H9 (cell line): ENCODE data around the gene AFDN. TPM values are rescaled to one million over a fixed set of nuclear protein-coding genes. Genes with fewer than 3 reads are reported as not detected.

Experiments
- DNase-seq: peaks from one replicate; pipeline ENCODE4 v3.0.0-alpha.2; 2017
- H2AFZ ChIP-seq: one replicate; pipeline ENCODE4 v1.6.1; 2013; ENCODE audit warnings: mild to moderate bottlenecking, low read length, control low read depth, moderate library complexity
- H2AK5ac ChIP-seq: 2 replicates; pipeline ENCODE4 v1.6.1; 2013; ENCODE audit warnings: low read length, control low read depth, mixed read lengths; ENCODE audit not compliant: insufficient read length
- H2BK120ac ChIP-seq: one replicate; pipeline ENCODE4 v1.6.1; 2013; ENCODE audit warnings: low read depth, mild to moderate bottlenecking, low read length, control low read depth, inconsistent platforms; ENCODE audit not compliant: poor library complexity, severe bottlenecking
- H2BK12ac ChIP-seq: 2 replicates; pipeline ENCODE4 v1.6.1; 2013; ENCODE audit warnings: low read length, control low read depth, mixed read lengths, low read depth; ENCODE audit not compliant: insufficient read length
- H2BK15ac ChIP-seq: 2 replicates; pipeline ENCODE4 v1.6.1; 2013; ENCODE audit warnings: low read depth, low read length, control low read depth
- H2BK20ac ChIP-seq: one replicate; pipeline ENCODE4 v1.6.1; 2013; ENCODE audit warnings: low read depth, mild to moderate bottlenecking, low read length, control low read depth, inconsistent platforms; ENCODE audit not compliant: poor library complexity, severe bottlenecking
- H2BK5ac ChIP-seq: 2 replicates; pipeline ENCODE4 v1.6.1; 2013; ENCODE audit warnings: low read length, control low read depth, mixed read lengths; ENCODE audit not compliant: insufficient read length
- H3K14ac ChIP-seq: 2 replicates; pipeline ENCODE4 v1.6.1; 2013; ENCODE audit warnings: low read length, control low read depth; ENCODE audit not compliant: insufficient read depth
- H3K18ac ChIP-seq: 2 replicates; pipeline ENCODE4 v1.6.1; 2013; ENCODE audit warnings: low read depth, mild to moderate bottlenecking, mixed read lengths, low read length, control low read depth; ENCODE audit not compliant: insufficient read length
- H3K23ac ChIP-seq: 2 replicates; pipeline ENCODE4 v1.6.1; 2013; ENCODE audit warnings: low read length, control low read depth, mixed read lengths, low read depth; ENCODE audit not compliant: insufficient read length
- H3K23me2 ChIP-seq: 2 replicates; pipeline ENCODE4 v1.6.1; 2013; ENCODE audit warnings: low read depth, mild to moderate bottlenecking, mixed read lengths, low read length, control low read depth; ENCODE audit not compliant: insufficient read length, poor library complexity, severe bottlenecking
- H3K27ac ChIP-seq: 2 replicates; pipeline ENCODE4 v1.5.1; 2013; ENCODE audit warnings: low read length, control low read depth, mixed read lengths, low read depth; ENCODE audit not compliant: insufficient read length
- H3K27me3 ChIP-seq: 2 replicates; pipeline ENCODE4 v1.6.1; 2013; ENCODE audit warnings: low read length, control low read depth, inconsistent platforms; ENCODE audit not compliant: insufficient read depth
- H3K4ac ChIP-seq: 2 replicates; pipeline ENCODE4 v1.6.1; 2013; ENCODE audit warnings: low read depth, mild to moderate bottlenecking, control low read depth, inconsistent platforms, low read length, moderate library complexity
- H3K4me1 ChIP-seq: 2 replicates; pipeline ENCODE4 v1.6.1; 2013; ENCODE audit warnings: low read length, control low read depth, inconsistent platforms; ENCODE audit not compliant: insufficient read depth
- H3K4me2 ChIP-seq: 2 replicates; pipeline ENCODE4 v1.6.1; 2013; ENCODE audit warnings: low read length, control low read depth, mixed read lengths; ENCODE audit not compliant: insufficient read length, insufficient read depth
- H3K56ac ChIP-seq: 2 replicates; pipeline ENCODE4 v1.6.1; 2013; ENCODE audit warnings: low read depth, mild to moderate bottlenecking, mixed read lengths, low read length, control low read depth; ENCODE audit not compliant: insufficient read length
- H3K79me1 ChIP-seq: 2 replicates; pipeline ENCODE4 v1.6.1; 2013; ENCODE audit warnings: low read depth, mild to moderate bottlenecking, moderate library complexity, low read length, control low read depth, inconsistent platforms; ENCODE audit not compliant: insufficient read depth, poor library complexity, severe bottlenecking
- H3K79me2 ChIP-seq: 2 replicates; pipeline ENCODE4 v1.6.1; 2013; ENCODE audit warnings: low read length, control low read depth, inconsistent platforms; ENCODE audit not compliant: insufficient read depth
- H3K9ac ChIP-seq: 2 replicates; pipeline ENCODE4 v1.6.1; 2013; ENCODE audit warnings: low read length, control low read depth, mixed read lengths; ENCODE audit not compliant: insufficient read length; ENCODE audit errors: extremely low read depth
- H3K9me3 ChIP-seq: one replicate; pipeline ENCODE4 v1.6.1; 2013; ENCODE audit warnings: low read depth, low read length, inconsistent platforms; ENCODE audit not compliant: control insufficient read depth
- H3T11ph ChIP-seq: one replicate; pipeline ENCODE4 v1.6.1; 2013; ENCODE audit warnings: mild to moderate bottlenecking, low read length, control low read depth, inconsistent platforms
- H4K20me1 ChIP-seq: one replicate; pipeline ENCODE4 v1.6.1; 2013; ENCODE audit not compliant: control insufficient read depth, insufficient read length, insufficient read depth
- H4K5ac ChIP-seq: 2 replicates; pipeline ENCODE4 v1.6.1; 2013; ENCODE audit warnings: low read depth, mild to moderate bottlenecking, mixed read lengths, low read length, control low read depth; ENCODE audit not compliant: insufficient read length
- H4K8ac ChIP-seq: replicated peaks from 2 replicates; pipeline ENCODE4 v1.6.1; 2013; ENCODE audit warnings: low read length, control low read depth, mixed read lengths, low read depth; ENCODE audit not compliant: insufficient read length
- H4K91ac ChIP-seq: 2 replicates; pipeline ENCODE4 v1.6.1; 2013; ENCODE audit warnings: low read depth, mild to moderate bottlenecking, moderate library complexity, mixed read lengths, low read length, control low read depth; ENCODE audit not compliant: insufficient read length
- H3K27ac Mint-ChIP-seq, 3 experiments: 2 replicates in 2 of 3; 3 replicates in 1 of 3; pipeline ENCODE4 v1.8.0; 2020 to 2021; ENCODE audit warnings: mixed read lengths in 3 of 3, mild to moderate bottlenecking in 1 of 3, moderate library complexity in 1 of 3
- H3K27me3 Mint-ChIP-seq: 2 replicates; pipeline ENCODE4 v1.8.0; 2021; ENCODE audit warnings: low read depth, mild to moderate bottlenecking, moderate library complexity, mixed read lengths
- H3K36me3 Mint-ChIP-seq, 3 experiments: 2 replicates in 2 of 3; 3 replicates in 1 of 3; pipeline ENCODE4 v1.8.0; 2020 to 2021; ENCODE audit warnings: low read depth in 3 of 3, mixed read lengths in 3 of 3; ENCODE audit not compliant: insufficient read depth in 1 of 3
- H3K4me1 Mint-ChIP-seq, 2 experiments: 2 replicates each; pipeline ENCODE4 v1.8.0; 2020; ENCODE audit warnings: mixed read lengths in 2 of 2
- H3K4me3 Mint-ChIP-seq, 2 experiments: 2 replicates in 1 of 2; 3 replicates in 1 of 2; pipeline ENCODE4 v1.8.0; 2020 to 2021; ENCODE audit warnings: mild to moderate bottlenecking in 2 of 2, mixed read lengths in 2 of 2, moderate library complexity in 1 of 2
- H3K9me3 Mint-ChIP-seq, 2 experiments: 2 replicates in 1 of 2; 3 replicates in 1 of 2; pipeline ENCODE4 v1.8.0; 2020; ENCODE audit warnings: mild to moderate bottlenecking in 2 of 2, mixed read lengths in 2 of 2, moderate library complexity in 1 of 2
- WGBS: extraction: QIAGEN DNeasy Blood & Tissue Kit; methylation state at CpG from one replicate; pipeline ENCODE4 v1.1.7; 2013; ENCODE audit warnings: missing lambda C conversion rate, low lambda C conversion rate, mixed read lengths; ENCODE audit not compliant: insufficient read length; ENCODE audit errors: extremely low coverage; 5-methylcytosine and 5-hydroxymethylcytosine counted together
- total RNA-seq: library from RNA; stranded (reverse); gene quantifications from 2 replicates; pipeline ENCODE4 v1.2.1, GENCODE V29; 2021
- TF ChIP-seq, protein P1 (sequence below): fragments of 200-600 bp; sonication (generic); conservative IDR thresholded peaks from 3 replicates; pipeline ENCODE4 v1.8.0; 2021; ENCODE audit warnings: antibody characterized with exemption, mild to moderate bottlenecking

The AFDN gene
- total RNA-seq, 1 experiment from 2014 or later: 157 TPM

DNA sequence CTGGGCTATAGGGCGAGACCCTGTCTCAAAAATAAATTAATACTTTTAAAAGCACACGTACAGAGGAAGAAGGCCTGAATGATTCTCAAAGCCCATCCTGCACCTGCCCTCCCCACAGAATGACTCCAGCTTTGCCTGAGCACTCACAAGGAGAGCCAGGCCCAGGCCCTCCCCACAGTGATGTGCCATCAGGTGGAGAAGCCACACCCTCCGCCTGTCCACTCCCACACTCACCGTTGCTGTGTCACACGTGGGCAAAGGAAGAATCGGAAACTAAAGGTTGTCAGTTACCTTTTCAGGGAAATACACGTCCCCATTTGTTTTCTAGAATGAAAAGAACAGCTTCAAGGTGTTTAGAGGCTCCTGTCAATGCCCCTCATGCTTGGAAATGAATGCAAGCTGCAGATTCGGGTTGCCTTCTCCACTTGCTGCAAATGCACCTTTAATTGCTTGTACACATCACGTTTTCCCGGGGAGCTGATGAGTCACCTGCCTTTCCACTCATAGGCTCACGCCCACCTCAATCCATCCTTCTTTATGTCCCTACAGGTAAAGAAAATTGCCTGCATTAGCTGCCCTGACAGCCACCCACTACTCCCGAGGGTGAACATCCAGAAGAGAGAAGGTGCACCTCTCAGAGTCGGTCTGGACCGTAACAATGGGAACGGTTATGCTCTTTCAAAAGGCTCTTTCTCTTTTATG is 45.5 kb upstream of the AFDN start:
- H3K27me3 Mint-ChIP-seq: peaks cover 1% of the 10 kb centered on the region; the same call in 1 of the 2 replicates
- no peak overlapping the region for H2BK15ac ChIP-seq
- H2BK12ac ChIP-seq: no peak overlapping the region
- H3K23ac ChIP-seq: no peak overlapping the region
- no CpG with 5 or more reads among the region's 15 CpGs for WGBS
- TF ChIP-seq, protein P1, sequence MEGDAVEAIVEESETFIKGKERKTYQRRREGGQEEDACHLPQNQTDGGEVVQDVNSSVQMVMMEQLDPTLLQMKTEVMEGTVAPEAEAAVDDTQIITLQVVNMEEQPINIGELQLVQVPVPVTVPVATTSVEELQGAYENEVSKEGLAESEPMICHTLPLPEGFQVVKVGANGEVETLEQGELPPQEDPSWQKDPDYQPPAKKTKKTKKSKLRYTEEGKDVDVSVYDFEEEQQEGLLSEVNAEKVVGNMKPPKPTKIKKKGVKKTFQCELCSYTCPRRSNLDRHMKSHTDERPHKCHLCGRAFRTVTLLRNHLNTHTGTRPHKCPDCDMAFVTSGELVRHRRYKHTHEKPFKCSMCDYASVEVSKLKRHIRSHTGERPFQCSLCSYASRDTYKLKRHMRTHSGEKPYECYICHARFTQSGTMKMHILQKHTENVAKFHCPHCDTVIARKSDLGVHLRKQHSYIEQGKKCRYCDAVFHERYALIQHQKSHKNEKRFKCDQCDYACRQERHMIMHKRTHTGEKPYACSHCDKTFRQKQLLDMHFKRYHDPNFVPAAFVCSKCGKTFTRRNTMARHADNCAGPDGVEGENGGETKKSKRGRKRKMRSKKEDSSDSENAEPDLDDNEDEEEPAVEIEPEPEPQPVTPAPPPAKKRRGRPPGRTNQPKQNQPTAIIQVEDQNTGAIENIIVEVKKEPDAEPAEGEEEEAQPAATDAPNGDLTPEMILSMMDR: no peak
- no peaks in the 10 kb centered on the region for H4K20me1 ChIP-seq
- H3K79me1 ChIP-seq: no peaks in the 10 kb centered on the region
- no peak overlapping the region for H4K8ac ChIP-seq
- H3K27ac ChIP-seq: no peak overlapping the region
- H2AK5ac ChIP-seq: no peak overlapping the region
- H3K79me2 ChIP-seq: no peaks in the 10 kb centered on the region
- H3K27me3 ChIP-seq: no peaks in the 10 kb centered on the region
- H2BK20ac ChIP-seq: no peak overlapping the region
- H2AFZ ChIP-seq: no peak overlapping the region
- H3T11ph ChIP-seq: no peak overlapping the region
- H3K9me3 Mint-ChIP-seq: no peaks in the 10 kb centered on the region; a peak in 1 of 5 replicates
- no peak overlapping the region for H4K91ac ChIP-seq
- H3K27ac Mint-ChIP-seq: no peak overlapping the region
- no peaks in the 10 kb centered on the region for H3K23me2 ChIP-seq
- H3K18ac ChIP-seq: no peak overlapping the region
- H3K4ac ChIP-seq: no peak overlapping the region
- H3K4me1 Mint-ChIP-seq: peaks cover 7% of the 10 kb centered on the region in 2 experiments; a peak in 2 of 4 replicates
- no peak overlapping the region for H2BK120ac ChIP-seq
- no peak overlapping the region for H2BK5ac ChIP-seq
- no peak overlapping the region for H3K4me2 ChIP-seq
- no peaks in the 10 kb centered on the region for H3K36me3 Mint-ChIP-seq
- H4K5ac ChIP-seq: no peak overlapping the region
- no peaks in the 10 kb centered on the region for H3K9me3 ChIP-seq
- H3K14ac ChIP-seq: no peak overlapping the region
- no peak overlapping the region for H3K9ac ChIP-seq
- no peak for DNase-seq
- no peaks in the 10 kb centered on the region for H3K4me1 ChIP-seq
- H3K4me3 Mint-ChIP-seq: no peak overlapping the region; a peak in 1 of 5 replicates
- no peak overlapping the region for H3K56ac ChIP-seq
